ENCODE measurements around the gene PPP1CC. TPM values are rescaled to one million over a fixed set of nuclear protein-coding genes. Genes with fewer than 3 reads are reported as not detected.

The PPP1CC gene
- total RNA-seq, 1 donor, result 107 TPM

DNA sequence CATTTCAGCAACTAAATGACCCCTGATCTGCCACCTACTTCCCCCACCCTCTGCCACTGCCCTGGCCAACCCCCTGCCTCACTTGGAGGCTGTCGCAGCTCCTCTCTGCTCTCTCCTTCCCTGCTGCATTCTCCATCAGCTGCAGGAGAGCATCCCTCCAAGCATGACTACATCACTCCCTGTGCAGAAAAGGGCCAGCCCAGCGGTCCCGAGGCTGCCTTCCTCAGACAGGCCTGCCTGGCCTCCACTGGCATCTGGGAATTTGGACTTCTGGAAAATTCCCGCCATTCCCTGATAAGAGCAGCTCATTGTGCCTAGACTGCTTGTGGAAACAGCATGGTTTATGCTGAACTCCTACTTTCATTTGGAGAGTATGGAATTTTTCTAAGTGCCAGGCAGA is 66.5 kb downstream of the PPP1CC start:
- no peaks in the 10 kb centered on the region for H3K27me3 ChIP-seq (ENCODE audit: insufficient read depth, low read length)
- no peaks in the 10 kb centered on the region for H4K20me1 ChIP-seq (ENCODE audit: insufficient read depth, low read length)
- H3K4me3 ChIP-seq (ENCODE audit: insufficient read depth, low read length), result no peak overlapping the region
- TF ChIP-seq, protein P1, sequence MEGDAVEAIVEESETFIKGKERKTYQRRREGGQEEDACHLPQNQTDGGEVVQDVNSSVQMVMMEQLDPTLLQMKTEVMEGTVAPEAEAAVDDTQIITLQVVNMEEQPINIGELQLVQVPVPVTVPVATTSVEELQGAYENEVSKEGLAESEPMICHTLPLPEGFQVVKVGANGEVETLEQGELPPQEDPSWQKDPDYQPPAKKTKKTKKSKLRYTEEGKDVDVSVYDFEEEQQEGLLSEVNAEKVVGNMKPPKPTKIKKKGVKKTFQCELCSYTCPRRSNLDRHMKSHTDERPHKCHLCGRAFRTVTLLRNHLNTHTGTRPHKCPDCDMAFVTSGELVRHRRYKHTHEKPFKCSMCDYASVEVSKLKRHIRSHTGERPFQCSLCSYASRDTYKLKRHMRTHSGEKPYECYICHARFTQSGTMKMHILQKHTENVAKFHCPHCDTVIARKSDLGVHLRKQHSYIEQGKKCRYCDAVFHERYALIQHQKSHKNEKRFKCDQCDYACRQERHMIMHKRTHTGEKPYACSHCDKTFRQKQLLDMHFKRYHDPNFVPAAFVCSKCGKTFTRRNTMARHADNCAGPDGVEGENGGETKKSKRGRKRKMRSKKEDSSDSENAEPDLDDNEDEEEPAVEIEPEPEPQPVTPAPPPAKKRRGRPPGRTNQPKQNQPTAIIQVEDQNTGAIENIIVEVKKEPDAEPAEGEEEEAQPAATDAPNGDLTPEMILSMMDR (IDR thresholded peaks at IDR 0.05; ENCODE audit: extremely low read depth, low read depth, low read length), result no peak
- no peaks in the 10 kb centered on the region for H3K4me1 ChIP-seq (ENCODE audit: insufficient read depth, low read length)
- no peak overlapping the region for H3K27ac ChIP-seq (ENCODE audit: low read depth, low read length)
- H3K4me2 ChIP-seq (ENCODE audit: insufficient read depth, low read length), result no peak overlapping the region
- no peaks in the 10 kb centered on the region for H3K79me2 ChIP-seq (ENCODE audit: insufficient read depth, low read length)
- no peak overlapping the region for H2AFZ ChIP-seq (ENCODE audit: low read length)
- no peak for DNase-seq (ENCODE audit: insufficient read length, low spot score, missing footprints)
- H3K36me3 ChIP-seq (ENCODE audit: insufficient read depth, low read length), result no peaks in the 10 kb centered on the region
- no peaks in the 10 kb centered on the region for H3K9me3 ChIP-seq (ENCODE audit: low read depth, low read length)

DNA sequence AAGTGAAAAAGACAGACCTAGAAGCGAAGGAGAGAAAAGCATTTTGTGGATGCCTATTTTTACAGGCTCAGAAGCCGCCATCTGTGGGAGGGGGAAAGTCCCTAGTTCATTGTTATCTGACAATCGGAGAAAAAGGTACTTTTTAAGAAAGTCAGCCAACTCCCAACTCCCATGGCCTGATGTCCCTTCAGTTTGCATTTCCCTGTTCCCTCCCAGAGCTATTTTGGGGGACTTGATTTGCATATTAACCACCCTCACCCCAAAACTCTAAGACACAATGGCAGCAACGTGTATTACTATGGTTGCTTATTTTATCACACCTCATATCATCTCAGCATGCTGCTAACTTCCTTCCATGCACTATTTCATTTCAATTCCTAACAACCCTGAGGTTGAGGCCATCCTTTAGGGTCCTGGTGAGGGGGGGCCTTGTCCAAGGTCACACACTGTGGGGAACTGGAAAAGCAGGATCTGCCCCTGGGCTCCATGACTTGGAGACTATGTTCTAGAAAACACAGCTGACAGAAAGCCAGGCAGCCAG is 72.5 kb downstream of the PPP1CC start:
- Histone ChIP-seq H3K9me3 (ENCODE audit: low read depth, low read length) (no peaks in the 10 kb centered on the region), H4K20me1 (ENCODE audit: insufficient read depth, low read length) (no peaks in the 10 kb centered on the region), H3K27ac (ENCODE audit: low read depth, low read length) (no peak overlapping the region), H3K4me1 (ENCODE audit: insufficient read depth, low read length) (no peaks in the 10 kb centered on the region), H3K4me3 (ENCODE audit: insufficient read depth, low read length) (no peak overlapping the region), H2AFZ (ENCODE audit: low read length) (no peak overlapping the region), H3K27me3 (ENCODE audit: insufficient read depth, low read length) (no peaks in the 10 kb centered on the region), H3K36me3 (ENCODE audit: insufficient read depth, low read length) (no peaks in the 10 kb centered on the region), H3K79me2 (ENCODE audit: insufficient read depth, low read length) (no peaks in the 10 kb centered on the region), H3K4me2 (ENCODE audit: insufficient read depth, low read length) (no peak overlapping the region)
- DNase-seq (ENCODE audit: insufficient read length, low spot score, missing footprints), result no peak
- TF ChIP-seq, protein P1 (IDR thresholded peaks at IDR 0.05; ENCODE audit: extremely low read depth, low read depth, low read length), result no peak

Other genes starting within 250 kb of the PPP1CC start
- 51.4 and 54.8 TPM in 2 replicates for gene VPS29, start 240.8 kb downstream of the PPP1CC start, total RNA-seq
- gene RAD9B, start 240.6 kb downstream of the PPP1CC start, total RNA-seq, result 0.36 and 0.59 TPM in 2 replicates
- gene PPTC7, start 159.6 kb downstream of the PPP1CC start, total RNA-seq, result 7.6 and 8.5 TPM in 2 replicates
- gene TCTN1, start 128.8 kb downstream of the PPP1CC start, total RNA-seq, result 45.2 and 61.9 TPM in 2 replicates
- gene HVCN1, start 53.8 kb downstream of the PPP1CC start, total RNA-seq, result 2.1 and 2.9 TPM in 2 replicates
- gene CCDC63, start 104.1 kb upstream of the PPP1CC start, total RNA-seq, result not detected in 2 replicates
- gene MYL2, start 177.7 kb upstream of the PPP1CC start, total RNA-seq, result not detected in 2 replicates